GM12878 (cell line): ENCODE results near the gene DIP2B. TPM values are rescaled to one million over a fixed set of nuclear protein-coding genes. Genes with fewer than 3 reads are reported as not detected.

Experiments used
- CBX3 ChIP-seq: fragments of 200-600 bp; sonication (generic); IDR thresholded peaks from 2 replicates; pipeline ENCODE4 v1.6.1; 2016; ENCODE audit warnings: low read depth, borderline replicate concordance
- CHD2 ChIP-seq: IDR thresholded peaks from 2 replicates; pipeline ENCODE4 v1.6.1; 2011; ENCODE audit warnings: low read depth, low read length, improper control_type of control experiment, borderline replicate concordance
- FOXM1 ChIP-seq: IDR thresholded peaks from 2 replicates; pipeline ENCODE4 v1.6.1; 2012; ENCODE audit warnings: low read depth, mild to moderate bottlenecking, inconsistent platforms, low read length, moderate library complexity
- GABPA ChIP-seq: IDR thresholded peaks from 2 replicates; pipeline ENCODE4 v1.6.1; 2014; ENCODE audit warnings: antibody characterized with exemption, low read depth, mild to moderate bottlenecking, inconsistent platforms
- JUND ChIP-seq: IDR thresholded peaks from 2 replicates; pipeline ENCODE4 v1.6.1; 2012; ENCODE audit warnings: low read depth, mild to moderate bottlenecking, low read length, improper control_type of control experiment, moderate library complexity
- LARP7 ChIP-seq: fragments of 450-650 bp; IDR thresholded peaks from 2 replicates; pipeline ENCODE4 v1.6.1; 2017; ENCODE audit warnings: mild to moderate bottlenecking
- NFYB ChIP-seq: IDR thresholded peaks from 2 replicates; pipeline ENCODE4 v1.6.1; 2011; ENCODE audit warnings: low read depth, mild to moderate bottlenecking, low read length, improper control_type of control experiment, moderate library complexity; ENCODE audit not compliant: insufficient read depth
- NR2F1 ChIP-seq: fragments of 450-650 bp; conservative IDR thresholded peaks from 2 replicates; pipeline ENCODE4 v1.6.1; 2017; ENCODE audit warnings: mild to moderate bottlenecking
- PML ChIP-seq: IDR thresholded peaks from 2 replicates; pipeline ENCODE4 v1.6.1; 2012; ENCODE audit warnings: low read length, inconsistent platforms
- POU2F2 ChIP-seq: IDR thresholded peaks from 3 replicates; pipeline ENCODE4 v1.6.1; 2011; ENCODE audit warnings: low read depth, mild to moderate bottlenecking, low read length, borderline replicate concordance
- RAD21 ChIP-seq: IDR thresholded peaks from 2 replicates; pipeline ENCODE4 v1.6.1; 2011; ENCODE audit warnings: mild to moderate bottlenecking, low read depth, low read length, moderate library complexity; ENCODE audit not compliant: insufficient read depth
- SIX5 ChIP-seq: IDR thresholded peaks from 2 replicates; pipeline ENCODE4 v1.6.1; 2011; ENCODE audit warnings: mild to moderate bottlenecking, low read depth, low read length, moderate library complexity; ENCODE audit not compliant: severe bottlenecking
- SMARCA5 ChIP-seq: fragments of 450-650 bp; IDR thresholded peaks from 2 replicates; pipeline ENCODE4 v1.6.1; 2017; ENCODE audit warnings: mild to moderate bottlenecking
- STAT3 ChIP-seq: IDR thresholded peaks from 2 replicates; pipeline ENCODE4 v1.6.1; 2011; ENCODE audit warnings: low read depth, low read length, improper control_type of control experiment
- YY1 ChIP-seq: IDR thresholded peaks from 2 replicates; pipeline ENCODE4 v1.6.1; 2011; ENCODE audit warnings: low read depth, mild to moderate bottlenecking, low read length
- ZNF24 ChIP-seq: fragments of 450-650 bp; IDR thresholded peaks from 2 replicates; pipeline ENCODE4 v1.6.1; 2017; ENCODE audit warnings: antibody characterized with exemption, mild to moderate bottlenecking
- ZNF622 ChIP-seq: fragments of 450-650 bp; IDR thresholded peaks from 2 replicates; pipeline ENCODE4 v1.6.1; 2017; ENCODE audit warnings: mild to moderate bottlenecking, inconsistent platforms
- ZSCAN29 ChIP-seq: fragments of 450-650 bp; IDR thresholded peaks from 2 replicates; pipeline ENCODE4 v1.6.1; 2017; ENCODE audit warnings: mild to moderate bottlenecking, moderate library complexity
- polyA plus RNA-seq, 11 experiments: library from polyadenylated mRNA; depleted of rRNA in 4 of 11; unstranded in 6 of 11; stranded (reverse) in 5 of 11; fragments of >200 nt; fragmentation: Nextera tagmentation in 4 of 11; fragmentation: Illumina TruSeq in 1 of 11; extraction: Ambion mirVana in 4 of 11; extraction: Trizol in 1 of 11; gene quantifications; 1 replicate in 1 of 11; 2 replicates in 10 of 11; pipeline versions ENCODE4 v1.2.1 to v1.2.3, GENCODE V29; 2011 to 2016; ENCODE audit warnings: inconsistent platforms in 2 of 11, missing spikeins in 2 of 11, low read depth in 1 of 11
- total RNA-seq, 4 experiments: library from RNA; depleted of rRNA in 3 of 4; stranded (reverse); fragments of >200 nt in 3 of 4; fragmentation: Illumina TruSeq in 1 of 4; extraction: Trizol in 1 of 4; gene quantifications; 2 replicates each; pipeline versions ENCODE4 v1.2.1 to v1.2.3, GENCODE V29; 2013 to 2021
- TF ChIP-seq, protein P1 (sequence below): fragments of 450-650 bp; IDR thresholded peaks from 2 replicates; pipeline ENCODE4 v1.6.1; 2017; ENCODE audit warnings: low read depth, mild to moderate bottlenecking, moderate library complexity
- TF ChIP-seq, protein P2 (sequence below): fragments of 450-650 bp; formaldehyde crosslinking; IDR thresholded peaks from 2 replicates; pipeline ENCODE4 v1.4.0; 2020; ENCODE audit warnings: mild to moderate bottlenecking, moderate library complexity
- TF ChIP-seq, protein P3 (sequence below): fragments of 450-650 bp; IDR thresholded peaks from 2 replicates; pipeline ENCODE4 v1.6.1; 2017; ENCODE audit warnings: mild to moderate bottlenecking, moderate library complexity
- TF ChIP-seq, protein P4 (sequence below): fragments of 450-650 bp; IDR thresholded peaks from 2 replicates; pipeline ENCODE4 v1.6.1; 2014; ENCODE audit warnings: mild to moderate bottlenecking

The DIP2B gene
- total and polyA plus RNA-seq, 10 of the 15 experiments (the other 5 are each of a cell fraction or from before 2014, with no cell fraction given), result 4.5 to 30.0 (median 18.6) TPM

DNA sequence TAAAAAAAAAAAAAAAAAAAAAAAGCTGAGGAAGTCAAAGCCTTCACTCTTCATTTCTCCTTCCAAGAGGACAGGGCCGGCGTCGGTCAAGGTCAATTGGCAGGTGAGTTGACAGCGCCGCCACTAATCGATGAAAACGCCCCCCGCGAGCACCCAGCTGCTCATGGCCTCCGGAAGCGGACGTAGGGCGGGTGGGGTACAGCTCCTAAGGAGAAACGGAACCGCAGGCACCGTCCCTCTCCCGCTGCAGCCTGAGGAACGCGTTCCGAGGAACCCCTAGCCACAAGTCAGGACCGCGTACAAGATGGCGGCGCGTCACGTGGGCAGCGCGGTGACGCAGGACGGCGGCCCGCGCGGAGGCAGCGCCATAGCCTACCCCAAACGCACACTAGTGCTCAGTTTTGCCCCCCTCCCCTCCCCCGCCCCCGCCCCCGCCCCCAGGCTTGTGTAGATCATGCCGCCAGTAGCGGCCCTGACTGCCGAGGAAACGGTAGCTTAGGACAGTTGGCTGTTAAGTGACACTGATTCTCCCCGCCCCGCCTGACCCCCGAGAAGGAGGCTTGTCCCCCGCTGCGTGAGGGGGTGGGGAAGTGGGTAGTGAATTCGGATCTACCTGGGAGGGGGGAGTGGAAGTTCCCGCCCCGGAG, 259.0 kb downstream of the DIP2B start, which contains the start of gene ATF1 (continued):
- TF ChIP-seq, protein P1, sequence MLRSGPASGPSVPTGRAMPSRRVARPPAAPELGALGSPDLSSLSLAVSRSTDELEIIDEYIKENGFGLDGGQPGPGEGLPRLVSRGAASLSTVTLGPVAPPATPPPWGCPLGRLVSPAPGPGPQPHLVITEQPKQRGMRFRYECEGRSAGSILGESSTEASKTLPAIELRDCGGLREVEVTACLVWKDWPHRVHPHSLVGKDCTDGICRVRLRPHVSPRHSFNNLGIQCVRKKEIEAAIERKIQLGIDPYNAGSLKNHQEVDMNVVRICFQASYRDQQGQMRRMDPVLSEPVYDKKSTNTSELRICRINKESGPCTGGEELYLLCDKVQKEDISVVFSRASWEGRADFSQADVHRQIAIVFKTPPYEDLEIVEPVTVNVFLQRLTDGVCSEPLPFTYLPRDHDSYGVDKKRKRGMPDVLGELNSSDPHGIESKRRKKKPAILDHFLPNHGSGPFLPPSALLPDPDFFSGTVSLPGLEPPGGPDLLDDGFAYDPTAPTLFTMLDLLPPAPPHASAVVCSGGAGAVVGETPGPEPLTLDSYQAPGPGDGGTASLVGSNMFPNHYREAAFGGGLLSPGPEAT, result peak; percentile 75; the same call in 1 of the 2 replicates
- TF ChIP-seq, protein P2, sequence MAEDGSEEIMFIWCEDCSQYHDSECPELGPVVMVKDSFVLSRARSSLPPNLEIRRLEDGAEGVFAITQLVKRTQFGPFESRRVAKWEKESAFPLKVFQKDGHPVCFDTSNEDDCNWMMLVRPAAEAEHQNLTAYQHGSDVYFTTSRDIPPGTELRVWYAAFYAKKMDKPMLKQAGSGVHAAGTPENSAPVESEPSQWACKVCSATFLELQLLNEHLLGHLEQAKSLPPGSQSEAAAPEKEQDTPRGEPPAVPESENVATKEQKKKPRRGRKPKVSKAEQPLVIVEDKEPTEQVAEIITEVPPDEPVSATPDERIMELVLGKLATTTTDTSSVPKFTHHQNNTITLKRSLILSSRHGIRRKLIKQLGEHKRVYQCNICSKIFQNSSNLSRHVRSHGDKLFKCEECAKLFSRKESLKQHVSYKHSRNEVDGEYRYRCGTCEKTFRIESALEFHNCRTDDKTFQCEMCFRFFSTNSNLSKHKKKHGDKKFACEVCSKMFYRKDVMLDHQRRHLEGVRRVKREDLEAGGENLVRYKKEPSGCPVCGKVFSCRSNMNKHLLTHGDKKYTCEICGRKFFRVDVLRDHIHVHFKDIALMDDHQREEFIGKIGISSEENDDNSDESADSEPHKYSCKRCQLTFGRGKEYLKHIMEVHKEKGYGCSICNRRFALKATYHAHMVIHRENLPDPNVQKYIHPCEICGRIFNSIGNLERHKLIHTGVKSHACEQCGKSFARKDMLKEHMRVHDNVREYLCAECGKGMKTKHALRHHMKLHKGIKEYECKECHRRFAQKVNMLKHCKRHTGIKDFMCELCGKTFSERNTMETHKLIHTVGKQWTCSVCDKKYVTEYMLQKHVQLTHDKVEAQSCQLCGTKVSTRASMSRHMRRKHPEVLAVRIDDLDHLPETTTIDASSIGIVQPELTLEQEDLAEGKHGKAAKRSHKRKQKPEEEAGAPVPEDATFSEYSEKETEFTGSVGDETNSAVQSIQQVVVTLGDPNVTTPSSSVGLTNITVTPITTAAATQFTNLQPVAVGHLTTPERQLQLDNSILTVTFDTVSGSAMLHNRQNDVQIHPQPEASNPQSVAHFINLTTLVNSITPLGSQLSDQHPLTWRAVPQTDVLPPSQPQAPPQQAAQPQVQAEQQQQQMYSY (CRISPR knock-in tag), result no peak
- TF ChIP-seq, protein P3, sequence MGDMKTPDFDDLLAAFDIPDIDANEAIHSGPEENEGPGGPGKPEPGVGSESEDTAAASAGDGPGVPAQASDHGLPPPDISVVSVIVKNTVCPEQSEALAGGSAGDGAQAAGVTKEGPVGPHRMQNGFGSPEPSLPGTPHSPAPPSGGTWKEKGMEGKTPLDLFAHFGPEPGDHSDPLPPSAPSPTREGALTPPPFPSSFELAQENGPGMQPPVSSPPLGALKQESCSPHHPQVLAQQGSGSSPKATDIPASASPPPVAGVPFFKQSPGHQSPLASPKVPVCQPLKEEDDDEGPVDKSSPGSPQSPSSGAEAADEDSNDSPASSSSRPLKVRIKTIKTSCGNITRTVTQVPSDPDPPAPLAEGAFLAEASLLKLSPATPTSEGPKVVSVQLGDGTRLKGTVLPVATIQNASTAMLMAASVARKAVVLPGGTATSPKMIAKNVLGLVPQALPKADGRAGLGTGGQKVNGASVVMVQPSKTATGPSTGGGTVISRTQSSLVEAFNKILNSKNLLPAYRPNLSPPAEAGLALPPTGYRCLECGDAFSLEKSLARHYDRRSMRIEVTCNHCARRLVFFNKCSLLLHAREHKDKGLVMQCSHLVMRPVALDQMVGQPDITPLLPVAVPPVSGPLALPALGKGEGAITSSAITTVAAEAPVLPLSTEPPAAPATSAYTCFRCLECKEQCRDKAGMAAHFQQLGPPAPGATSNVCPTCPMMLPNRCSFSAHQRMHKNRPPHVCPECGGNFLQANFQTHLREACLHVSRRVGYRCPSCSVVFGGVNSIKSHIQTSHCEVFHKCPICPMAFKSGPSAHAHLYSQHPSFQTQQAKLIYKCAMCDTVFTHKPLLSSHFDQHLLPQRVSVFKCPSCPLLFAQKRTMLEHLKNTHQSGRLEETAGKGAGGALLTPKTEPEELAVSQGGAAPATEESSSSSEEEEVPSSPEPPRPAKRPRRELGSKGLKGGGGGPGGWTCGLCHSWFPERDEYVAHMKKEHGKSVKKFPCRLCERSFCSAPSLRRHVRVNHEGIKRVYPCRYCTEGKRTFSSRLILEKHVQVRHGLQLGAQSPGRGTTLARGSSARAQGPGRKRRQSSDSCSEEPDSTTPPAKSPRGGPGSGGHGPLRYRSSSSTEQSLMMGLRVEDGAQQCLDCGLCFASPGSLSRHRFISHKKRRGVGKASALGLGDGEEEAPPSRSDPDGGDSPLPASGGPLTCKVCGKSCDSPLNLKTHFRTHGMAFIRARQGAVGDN, result peak; percentile 87
- peak; percentile 79 for TF ChIP-seq LARP7
- TF ChIP-seq, protein P4, sequence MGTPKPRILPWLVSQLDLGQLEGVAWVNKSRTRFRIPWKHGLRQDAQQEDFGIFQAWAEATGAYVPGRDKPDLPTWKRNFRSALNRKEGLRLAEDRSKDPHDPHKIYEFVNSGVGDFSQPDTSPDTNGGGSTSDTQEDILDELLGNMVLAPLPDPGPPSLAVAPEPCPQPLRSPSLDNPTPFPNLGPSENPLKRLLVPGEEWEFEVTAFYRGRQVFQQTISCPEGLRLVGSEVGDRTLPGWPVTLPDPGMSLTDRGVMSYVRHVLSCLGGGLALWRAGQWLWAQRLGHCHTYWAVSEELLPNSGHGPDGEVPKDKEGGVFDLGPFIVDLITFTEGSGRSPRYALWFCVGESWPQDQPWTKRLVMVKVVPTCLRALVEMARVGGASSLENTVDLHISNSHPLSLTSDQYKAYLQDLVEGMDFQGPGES, result no peak; the same call in 1 of the 2 replicates
- TF ChIP-seq ZSCAN29, result no peak
- TF ChIP-seq ZNF24, result no peak
- peak; percentile 27 for TF ChIP-seq SIX5
- peak; percentile 99 for TF ChIP-seq YY1
- TF ChIP-seq RAD21, result no peak
- TF ChIP-seq FOXM1, result no peak
- no peak for TF ChIP-seq SMARCA5
- TF ChIP-seq CHD2, result peak; percentile 48; the same call in 1 of the 2 replicates
- no peak for TF ChIP-seq STAT3
- TF ChIP-seq JUND, result no peak
- TF ChIP-seq POU2F2, result peak; percentile 67; the same call in 2 of the 3 replicates
- TF ChIP-seq PML, result peak; percentile 88
- TF ChIP-seq NR2F1, result peak; percentile 82
- no peak for TF ChIP-seq ZNF622
- TF ChIP-seq CBX3, result no peak
- TF ChIP-seq NFYB, result no peak
- TF ChIP-seq GABPA, result no peak
